ENCODE measurements around the gene EIF3B. TPM values are rescaled to one million over a fixed set of nuclear protein-coding genes. Genes with fewer than 3 reads are reported as not detected.

Gene EIF3B
- polyA plus RNA-seq, 1 experiment, result 92.7 TPM

GRCh38 chr7:2379161-2379560 is 24.5 kb downstream of the EIF3B start:
- ChIA-PET POLR2A (no interaction called here), CTCF (no interaction called here)
- DNase-seq (ENCODE audit: low read depth), result no peak
- Histone ChIP-seq H3K36me3 (ENCODE audit: control insufficient read depth, insufficient read depth, low read length) (peaks cover 50% of the 10 kb centered on the region), H3K4me3 (ENCODE audit: low read depth, low read length) (no peak overlapping the region), H3K27me3 (ENCODE audit: control insufficient read depth, insufficient read depth, low read length) (no peaks in the 10 kb centered on the region)
- no peak for TF ChIP-seq CTCF (IDR thresholded peaks at IDR 0.05; ENCODE audit: insufficient read depth, low read depth, low read length)

- POLR2A ChIA-PET, result no interaction called here
- H3K36me3 ChIP-seq (ENCODE audit: control insufficient read depth, insufficient read depth, low read length), result peaks cover 44% of the 10 kb centered on the region
- no peak for TF ChIP-seq CTCF (IDR thresholded peaks at IDR 0.05; ENCODE audit: insufficient read depth, low read depth, low read length)
- CTCF ChIA-PET, result no interaction called here
- no peak overlapping the region for H3K4me3 ChIP-seq (ENCODE audit: low read depth, low read length)
- no peaks in the 10 kb centered on the region for H3K27me3 ChIP-seq (ENCODE audit: control insufficient read depth, insufficient read depth, low read length)
- no peak for DNase-seq (ENCODE audit: low read depth)
These were observed 25.3 kb downstream of the EIF3B start for GRCh38 chr7:2379821-2380450.

GRCh38 chr7:2380461-2380860 is 25.8 kb downstream of the EIF3B start:
- TF ChIP-seq CTCF (IDR thresholded peaks at IDR 0.05; ENCODE audit: insufficient read depth, low read depth, low read length), result no peak
- POLR2A ChIA-PET, result no interaction called here
- CTCF ChIA-PET, result no interaction called here
- Histone ChIP-seq H3K4me3 (ENCODE audit: low read depth, low read length) (no peak overlapping the region), H3K36me3 (ENCODE audit: control insufficient read depth, insufficient read depth, low read length) (peaks cover 39% of the 10 kb centered on the region), H3K27me3 (ENCODE audit: control insufficient read depth, insufficient read depth, low read length) (no peaks in the 10 kb centered on the region)
- DNase-seq (ENCODE audit: low read depth), result no peak

GRCh38 chr7:2381227-2381626 is 26.6 kb downstream of the EIF3B start:
- TF ChIP-seq CTCF (IDR thresholded peaks at IDR 0.05; ENCODE audit: insufficient read depth, low read depth, low read length), result no peak
- ChIA-PET CTCF (no interaction called here), POLR2A (no interaction called here)
- no peak for DNase-seq (ENCODE audit: low read depth)
- peaks cover 35% of the 10 kb centered on the region for H3K36me3 ChIP-seq (ENCODE audit: control insufficient read depth, insufficient read depth, low read length)
- H3K4me3 ChIP-seq (ENCODE audit: low read depth, low read length), result no peak overlapping the region
- no peaks in the 10 kb centered on the region for H3K27me3 ChIP-seq (ENCODE audit: control insufficient read depth, insufficient read depth, low read length)

- TF ChIP-seq CTCF (IDR thresholded peaks at IDR 0.05; ENCODE audit: insufficient read depth, low read depth, low read length), result no peak
- H3K4me3 ChIP-seq (ENCODE audit: low read depth, low read length), result no peak overlapping the region
- ChIA-PET CTCF (no interaction called here), POLR2A (interaction anchor here (0.6 kb wide), 1 partner anchor 18 kb away, joined by 4 read pairs; no protein-coding TSS in a partner anchor)
- no peaks in the 10 kb centered on the region for H3K27me3 ChIP-seq (ENCODE audit: control insufficient read depth, insufficient read depth, low read length)
- H3K36me3 ChIP-seq (ENCODE audit: control insufficient read depth, insufficient read depth, low read length), result peaks cover 27% of the 10 kb centered on the region
- no peak for DNase-seq (ENCODE audit: low read depth)
These were observed 27.4 kb downstream of the EIF3B start for GRCh38 chr7:2381881-2382509.
